Caki2 (cell line): ENCODE data around the gene ZNF641. TPM values are rescaled to one million over a fixed set of nuclear protein-coding genes. Genes with fewer than 3 reads are reported as not detected.

ENCODE experiments used
- DNase-seq: peaks from one replicate; pipeline ENCODE4 v3.0.0-alpha.2; 2015; ENCODE audit warnings: low read depth
- in situ Hi-C: cut with HindIII; loops from 2 replicates; pipeline ENCODE4 v1.10.0; 2016; ENCODE audit warnings: low sequenced_read_pairs, low pct_unique_long_range_greater_than_20kb, mixed read lengths
- total RNA-seq: library from RNA; depleted of rRNA; stranded (reverse); fragments of >200 nt; shearing (Covaris generic); gene quantifications from 2 replicates; pipeline ENCODE4 v1.2.3, GENCODE V29; 2014; ENCODE audit warnings: low replicate concordance; rRNA removed

ZNF641 gene
- total RNA-seq = 3.5 and 4.4 TPM in 2 replicates

- in situ Hi-C loops = no loop called here
- DNase-seq = peak; percentile 68
Observed at GRCh38 chr12:48350249-48351021, at the start of gene ZNF641. ZNF641 (minus strand) TSS chr12:48350919; CDS start chr12:48348090, 2,829 bp downstream.

- no peak for DNase-seq
- in situ Hi-C loops = no loop called here
Observed at GRCh38 chr12:48390026-48390425, 39.3 kb upstream of the ZNF641 start.

DNA sequence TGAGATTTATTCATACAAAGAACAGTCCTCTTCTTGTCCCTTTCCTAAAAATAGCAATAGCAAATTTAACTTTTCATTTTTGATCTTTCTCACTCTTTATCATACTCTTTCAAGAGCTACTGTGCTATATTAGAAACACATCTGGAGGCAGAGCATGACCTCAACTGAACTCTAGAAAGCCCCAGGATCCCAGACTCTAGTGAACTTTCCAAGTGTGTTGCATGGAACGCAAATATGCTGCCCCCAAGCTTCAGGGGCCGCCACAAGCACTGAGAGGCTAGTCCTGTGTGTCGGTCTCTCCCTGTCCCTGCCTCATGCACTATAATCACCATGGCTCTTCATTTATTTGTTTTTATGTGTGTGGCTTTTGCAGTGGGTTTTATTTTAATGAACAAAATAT, 38.7 kb upstream of the ZNF641 start:
- in situ Hi-C loops = no loop called here
- DNase-seq = no peak

DNA sequence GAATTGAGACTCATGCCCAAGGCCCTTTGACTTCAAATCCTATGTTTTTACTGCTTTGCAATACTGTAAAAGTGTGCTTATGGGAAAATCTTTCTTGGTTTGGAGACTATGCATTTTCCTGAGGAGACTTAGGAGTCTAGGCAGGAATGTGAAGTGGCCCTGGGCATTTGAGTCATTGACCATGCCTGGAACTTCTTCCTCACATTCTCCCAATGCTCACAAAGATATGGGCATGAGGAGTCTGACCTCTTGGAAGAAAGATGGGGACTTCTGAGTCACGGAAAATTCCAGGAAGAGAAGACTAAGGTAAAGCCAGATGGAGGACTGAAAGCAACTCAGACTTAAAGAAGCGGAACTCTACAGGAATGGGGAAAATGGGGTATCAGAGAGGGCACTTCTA, 38.2 kb upstream of the ZNF641 start:
- DNase-seq = no peak
- in situ Hi-C loops = no loop called here

- in situ Hi-C loops = no loop called here
- DNase-seq = no peak
Observed at GRCh38 chr12:48388460-48388859, 37.7 kb upstream of the ZNF641 start.

GRCh38 chr12:48380596-48380995, 29.9 kb upstream of the ZNF641 start:
- DNase-seq = no peak

DNA sequence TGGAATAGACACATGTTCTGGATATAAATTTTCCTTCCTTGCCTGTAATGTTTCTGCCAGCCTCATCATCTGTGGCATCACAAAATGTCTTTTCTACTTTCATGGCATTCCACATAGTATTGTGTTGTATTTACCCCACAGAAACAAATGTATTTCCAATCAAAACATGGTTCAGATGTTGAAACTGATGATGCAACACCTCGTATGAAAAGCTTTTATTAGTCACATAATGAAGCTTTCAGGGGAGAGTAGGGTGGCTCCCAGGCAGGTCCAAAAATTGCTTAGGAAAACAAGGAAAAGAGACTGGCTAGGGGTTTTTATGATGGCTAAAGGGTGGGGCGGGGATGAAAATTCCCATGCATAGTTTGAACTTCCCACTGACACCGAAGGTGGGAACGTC, 29.1 kb upstream of the ZNF641 start:
- in situ Hi-C loops = no loop called here
- no peak for DNase-seq

More at GRCh38 chr12:48380596-48380995, 29.9 kb upstream of the ZNF641 start:
- in situ Hi-C loops = no loop called here

GRCh38 chr12:48377646-48378045, 26.9 kb upstream of the ZNF641 start:
- DNase-seq = no peak
- in situ Hi-C loops = no loop called here

- DNase-seq = no peak
- in situ Hi-C loops = no loop called here
Observed at GRCh38 chr12:48374164-48374563, 23.4 kb upstream of the ZNF641 start.

GRCh38 chr12:48366131-48366530, 15.4 kb upstream of the ZNF641 start:
- in situ Hi-C loops = no loop called here

GRCh38 chr12:48361664-48362339, 11.1 kb upstream of the ZNF641 start:
- DNase-seq = no peak
- in situ Hi-C loops = no loop called here

More at GRCh38 chr12:48366131-48366530, 15.4 kb upstream of the ZNF641 start:
- DNase-seq = no peak

DNA sequence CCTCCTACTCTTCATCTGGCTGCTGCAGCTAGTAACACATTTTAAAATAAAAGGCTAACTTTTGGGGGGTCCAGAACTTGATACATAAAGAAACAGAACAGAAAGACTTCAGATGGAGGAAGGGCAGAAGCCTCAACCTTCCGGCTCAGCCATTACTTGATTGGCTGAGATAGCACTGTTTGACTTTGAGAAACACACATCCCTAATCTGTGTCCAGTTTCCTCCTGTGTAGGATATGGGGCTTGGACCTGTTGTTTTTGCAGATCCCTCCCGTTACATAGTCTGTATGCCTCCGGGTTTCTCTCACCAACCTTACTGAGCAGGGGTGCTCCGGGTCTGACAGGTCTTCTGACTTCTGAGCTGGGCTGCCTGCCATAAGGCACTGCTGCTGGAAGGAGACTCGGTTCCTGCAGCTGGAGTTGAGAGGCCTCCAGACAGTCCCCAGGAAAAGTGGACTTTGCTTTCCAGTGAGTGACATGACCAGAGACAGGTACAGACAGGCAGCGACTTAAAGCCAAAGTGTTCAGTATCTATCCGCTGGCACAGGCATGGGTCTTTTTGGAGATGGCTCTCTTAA, 8.3 kb upstream of the ZNF641 start:
- in situ Hi-C loops = no loop called here
- DNase-seq = no peak

DNA sequence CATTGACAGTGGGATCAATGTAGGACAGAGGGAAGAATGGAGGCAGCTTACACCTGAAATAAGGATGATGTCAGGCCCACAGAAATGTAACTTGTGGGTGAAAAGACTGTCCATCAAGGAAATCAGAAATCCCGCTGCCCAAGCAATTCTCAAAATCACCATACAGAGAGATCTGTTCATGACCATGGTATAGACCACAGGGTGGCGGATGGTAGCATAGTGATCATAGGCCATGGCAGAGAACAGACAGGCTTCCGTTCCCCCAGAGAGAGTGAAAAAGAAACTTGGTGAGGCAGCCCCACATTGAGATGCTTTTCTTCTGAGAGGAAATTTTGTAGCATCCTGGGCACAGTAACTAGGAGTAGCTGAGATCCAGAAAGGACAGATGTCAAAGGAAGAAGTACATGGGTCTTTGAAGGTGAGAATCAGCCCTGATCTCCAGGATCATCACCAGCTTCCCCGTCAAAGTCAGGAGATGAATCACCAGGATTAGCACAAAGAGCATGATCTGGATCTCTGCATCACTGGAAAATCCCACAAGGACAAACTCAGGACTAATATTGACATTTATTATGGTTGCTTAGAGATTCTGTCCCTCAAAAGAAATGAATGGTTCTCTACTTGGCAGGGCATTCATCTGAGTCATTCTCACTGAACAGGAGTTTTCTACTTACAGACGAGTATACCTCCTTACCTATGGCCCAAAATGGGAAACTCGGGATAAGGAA, 5.5 kb upstream of the ZNF641 start:
- peak; percentile 54 for DNase-seq

GRCh38 chr12:48352157-48352760, 1.5 kb upstream of the ZNF641 start:
- no peak for DNase-seq
- in situ Hi-C loops = no loop called here

More for the DNA sequence above, 5.5 kb upstream of the ZNF641 start:
- in situ Hi-C loops = no loop called here

DNA sequence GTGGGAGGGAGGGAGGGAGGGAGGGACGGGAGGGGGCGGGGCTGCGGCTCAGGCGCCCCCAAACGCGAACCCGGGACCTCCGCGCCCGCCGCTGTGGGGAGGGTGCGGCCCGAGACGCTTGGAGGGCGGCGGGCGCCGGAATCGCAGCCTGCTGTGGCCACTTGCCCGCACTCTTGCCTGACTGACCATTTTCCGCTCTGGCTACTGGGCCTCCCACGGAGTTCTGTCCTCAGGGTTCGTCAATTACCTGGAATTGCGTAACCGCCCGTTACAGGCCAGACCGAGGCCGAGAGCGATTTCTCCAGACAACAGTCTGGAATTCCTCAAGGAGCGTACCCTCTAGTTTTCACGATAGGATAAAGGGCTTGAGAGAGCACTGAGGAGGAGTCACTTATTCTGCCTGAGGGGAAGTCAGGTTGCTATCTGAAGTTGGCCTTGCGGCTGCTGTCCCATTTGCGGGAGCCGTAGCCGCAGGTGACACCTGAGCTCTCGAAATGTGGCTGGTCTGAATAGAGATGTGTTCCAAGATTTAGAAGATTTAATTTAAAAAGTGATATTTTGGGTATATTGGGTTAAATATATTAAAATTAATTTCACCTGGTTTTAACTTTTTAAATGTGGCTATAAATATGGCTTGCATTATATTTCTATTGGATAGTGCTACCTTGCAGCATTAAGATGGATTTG, 446 bp upstream of the ZNF641 start:
- in situ Hi-C loops = no loop called here
- peak; percentile 66 for DNase-seq

DNA sequence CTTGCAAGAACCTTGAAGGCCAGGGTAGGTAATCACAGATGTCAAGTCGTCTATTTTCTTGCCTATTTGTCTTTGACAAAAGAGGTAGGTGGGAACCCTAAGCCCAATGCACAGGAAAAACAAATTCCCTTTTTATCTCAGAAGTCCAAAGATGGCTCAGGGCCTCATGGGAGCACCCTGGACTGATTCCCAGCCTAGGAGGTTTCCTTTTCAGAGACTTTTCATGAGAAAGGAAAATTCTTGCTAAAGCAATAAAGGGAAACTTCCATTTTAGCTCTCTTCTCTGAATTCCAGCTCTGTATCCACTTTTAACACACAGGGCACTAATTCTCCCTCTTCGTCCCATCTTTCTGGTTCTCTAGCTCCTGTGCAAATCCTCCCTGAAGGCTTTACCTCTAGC, 1.2 kb downstream of the ZNF641 start:
- in situ Hi-C loops = no loop called here
- no peak for DNase-seq

- no peak for DNase-seq
- in situ Hi-C loops = no loop called here
Observed at GRCh38 chr12:48342980-48343379, 7.7 kb downstream of the ZNF641 start.

- in situ Hi-C loops = no loop called here
- DNase-seq = no peak
Observed at GRCh38 chr12:48340943-48341342, 9.8 kb downstream of the ZNF641 start.
